Natural killer cell (primary cell): ENCODE measurements around the gene ELOVL3. TPM values are rescaled to one million over a fixed set of nuclear protein-coding genes. Genes with fewer than 3 reads are reported as not detected.

Source experiments
- total RNA-seq, 4 donors: library from RNA; stranded (reverse); fragments of 120-200 nt in 1 of 4; gene quantifications; one replicate each; pipeline versions ENCODE4 v1.2.3 to v1.2.4, GENCODE V29; 2013 to 2022

ELOVL3 gene
- total RNA-seq, 3 donors from 2014 or later (not counting 1 experiment from before 2014, with no cell fraction given): not detected

Other genes starting within 250 kb of the ELOVL3 start
- gene ARMH3, start 170.1 kb upstream of the ELOVL3 start, total RNA-seq: 10 to 100 TPM; 29.9 to 38.9 (median 35.4) TPM
- gene HPS6, start 160.9 kb upstream of the ELOVL3 start, total RNA-seq: 10 to 100 TPM; 10.2 to 20.1 (median 18.5) TPM
- 100 to 1,000 TPM; 103 to 109 (median 104) TPM for gene LDB1, start 105.9 kb upstream of the ELOVL3 start, total RNA-seq
- gene PPRC1, start 93.3 kb upstream of the ELOVL3 start, total RNA-seq: 10 to 100 TPM; 29.1 to 48.0 (median 37.7) TPM
- 10 to 100 TPM; 42.6 to 47.5 (median 43.4) TPM for gene NOLC1, start 73.9 kb upstream of the ELOVL3 start, total RNA-seq
- not detected for gene PITX3, start 15.2 kb downstream of the ELOVL3 start, total RNA-seq
- 10 to 100 TPM; 48.2 to 52.5 (median 50.9) TPM for gene GBF1, start 19.2 kb downstream of the ELOVL3 start, total RNA-seq
- 100 to 1,000 TPM; 201 to 264 (median 246) TPM for gene NFKB2, start 169.4 kb downstream of the ELOVL3 start, total RNA-seq
- 1 to 10 TPM; 1.9 to 2.4 (median 2.1) TPM for gene PSD, start 192.5 kb downstream of the ELOVL3 start, total RNA-seq
- gene FBXL15, start 194.5 kb downstream of the ELOVL3 start, total RNA-seq: 10 to 100 TPM; 15.2 to 17.4 (median 15.5) TPM
- 10 to 100 TPM; 35.0 to 43.0 (median 37.7) TPM for gene CUEDC2, start 206.3 kb downstream of the ELOVL3 start, total RNA-seq
- gene C10orf95, start 225.2 kb downstream of the ELOVL3 start, total RNA-seq: under 1 TPM; 0.25 to 0.41 (median 0.35) TPM